GM12891 (cell line): Measurements from ENCODE around the gene IMMP2L.

ENCODE experiments used
- DNase-seq: peaks from one replicate; pipeline ENCODE4 v3.0.0; 2011; ENCODE audit warnings: low spot score; ENCODE audit not compliant: insufficient read length
- FAIRE-seq: peaks from 2 replicates; lab custom pipeline; 2011; peaks lifted over from hg19 to GRCh38; lab: Jason Lieb, UNC
- PAX5 ChIP-seq: IDR thresholded peaks from 2 replicates; pipeline ENCODE4 v1.6.1; 2011; ENCODE audit warnings: low read length, moderate library complexity, mild to moderate bottlenecking; ENCODE audit not compliant: insufficient read depth, severe bottlenecking
- POLR2A ChIP-seq: IDR thresholded peaks from 2 replicates; pipeline ENCODE4 v1.6.1; 2011; ENCODE audit warnings: low read depth, low read length, control low read depth
- POLR2AphosphoS5 ChIP-seq: IDR thresholded peaks from 2 replicates; pipeline ENCODE4 v1.6.1; 2011; ENCODE audit warnings: low read depth, low read length, control low read depth
- POU2F2 ChIP-seq: IDR thresholded peaks from 2 replicates; pipeline ENCODE4 v1.6.1; 2011; ENCODE audit warnings: low read depth, mild to moderate bottlenecking, control low read depth, low read length, moderate library complexity
- SPI1 ChIP-seq: IDR thresholded peaks from 2 replicates; pipeline ENCODE4 v1.6.1; 2011; ENCODE audit warnings: low read depth, low read length, control low read depth
- TAF1 ChIP-seq: IDR thresholded peaks from 2 replicates; pipeline ENCODE4 v1.6.1; 2011; ENCODE audit warnings: low read depth, low read length, control low read depth

IMMP2L gene

DNA sequence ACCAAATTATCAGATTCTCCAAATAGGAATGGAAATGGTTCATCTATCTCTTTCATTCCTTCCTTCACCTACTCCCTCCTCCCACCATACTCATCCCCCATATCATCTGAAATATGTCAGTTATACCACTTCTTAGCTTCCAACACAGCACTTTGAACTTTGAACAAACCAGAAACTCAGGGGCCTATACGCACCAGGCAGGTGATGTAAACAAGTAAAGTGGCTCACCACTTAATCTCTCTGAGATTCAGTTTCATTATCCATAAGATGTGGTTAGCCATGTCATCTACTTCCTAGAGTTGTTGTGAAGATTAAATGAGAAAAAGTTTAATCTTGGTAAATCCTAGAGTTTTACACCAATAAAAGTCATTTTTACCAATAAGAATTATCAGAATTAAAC is 537.3 kb downstream of the IMMP2L start:
- no peak for TF ChIP-seq PAX5
- no peak for TF ChIP-seq POLR2AphosphoS5
- no peak for TF ChIP-seq POU2F2
- no peak for FAIRE-seq
- no peak for DNase-seq

DNA sequence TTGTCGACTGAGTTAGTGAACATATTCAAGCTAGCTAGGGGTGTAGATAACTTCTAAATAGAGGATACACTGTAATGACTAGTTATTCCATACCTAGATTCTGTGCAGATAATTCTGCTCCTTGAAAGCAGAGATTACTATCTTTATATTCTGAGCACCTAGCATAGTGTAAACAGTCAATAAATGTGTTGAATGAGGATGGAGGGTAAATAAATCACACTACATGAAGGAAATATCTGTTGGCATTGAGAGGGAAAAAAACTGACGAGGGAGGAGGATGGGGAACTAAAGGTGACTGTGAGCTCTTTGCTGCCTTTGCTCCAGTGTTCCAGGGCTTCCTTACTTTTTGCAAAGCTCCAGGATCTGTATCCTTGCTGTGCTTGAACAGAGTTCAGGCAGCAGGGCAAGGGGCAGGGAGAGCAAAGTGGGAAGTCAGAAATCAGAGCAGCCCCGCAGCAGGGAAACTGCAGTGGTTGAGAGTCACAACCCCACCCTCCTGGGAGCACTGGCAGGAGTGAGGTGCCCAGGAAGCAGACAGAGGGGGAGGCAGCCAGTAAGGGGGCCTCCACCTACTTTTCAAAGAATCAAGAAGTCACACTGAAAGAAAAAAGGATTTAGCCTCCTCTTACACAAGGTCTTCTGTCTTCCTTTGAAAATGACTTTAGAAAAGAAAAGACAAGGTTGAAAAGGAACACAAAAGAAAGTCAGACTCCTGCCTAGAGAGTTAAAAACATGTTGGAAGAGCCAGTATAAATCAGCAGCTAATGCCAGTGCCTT is 543.1 kb downstream of the IMMP2L start:
- no peak for FAIRE-seq
- DNase-seq = no peak
- TF ChIP-seq TAF1 = no peak
- TF ChIP-seq POU2F2 = no peak
- TF ChIP-seq PAX5 = no peak
- no peak for TF ChIP-seq POLR2AphosphoS5
- no peak for TF ChIP-seq SPI1

DNA sequence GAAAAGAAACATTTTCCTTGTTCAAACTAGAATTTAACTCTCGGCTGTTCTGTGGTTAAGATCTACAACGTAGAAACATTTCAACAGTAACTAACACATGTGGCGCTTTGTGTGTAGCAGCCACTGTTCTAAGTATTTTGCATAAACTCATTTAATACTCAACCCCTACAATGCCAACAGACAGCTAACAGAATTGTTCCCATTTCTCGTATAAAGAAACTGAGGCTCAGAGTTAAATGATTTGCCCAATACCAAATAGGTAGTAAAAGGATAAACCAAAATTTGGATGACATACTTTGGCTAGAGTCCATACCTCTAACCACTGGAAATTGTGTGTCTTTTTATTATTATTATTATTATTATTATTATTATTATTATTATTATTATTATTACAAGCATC is 543.8 kb downstream of the IMMP2L start:
- FAIRE-seq = no peak
- no peak for DNase-seq
- no peak for TF ChIP-seq SPI1
- TF ChIP-seq TAF1 = no peak
- TF ChIP-seq PAX5 = no peak
- no peak for TF ChIP-seq POU2F2
- TF ChIP-seq POLR2A = no peak
- TF ChIP-seq POLR2AphosphoS5 = no peak

DNA sequence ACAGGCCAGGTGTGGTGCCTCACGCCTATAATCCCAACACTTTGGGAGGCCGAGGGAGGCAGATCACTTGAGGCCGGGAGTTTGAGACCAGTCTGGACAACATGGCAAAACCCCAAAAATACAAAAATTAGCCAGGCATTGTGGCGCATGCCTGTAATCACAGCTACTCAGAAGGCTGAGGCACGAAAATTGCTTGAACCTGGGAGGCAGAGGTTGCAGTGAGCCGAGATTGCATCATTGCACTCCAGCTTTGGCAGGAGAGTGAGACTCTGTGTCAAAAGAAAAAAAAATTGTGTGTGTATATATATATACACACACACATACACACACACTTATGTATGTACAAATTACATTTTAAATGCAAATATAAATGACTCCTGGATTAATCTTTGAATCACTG is 548.2 kb downstream of the IMMP2L start:
- TF ChIP-seq SPI1 = no peak
- no peak for TF ChIP-seq POLR2AphosphoS5
- no peak for TF ChIP-seq POLR2A
- TF ChIP-seq TAF1 = no peak
- no peak for TF ChIP-seq PAX5
- TF ChIP-seq POU2F2 = no peak
- FAIRE-seq = no peak
- no peak for DNase-seq

DNA sequence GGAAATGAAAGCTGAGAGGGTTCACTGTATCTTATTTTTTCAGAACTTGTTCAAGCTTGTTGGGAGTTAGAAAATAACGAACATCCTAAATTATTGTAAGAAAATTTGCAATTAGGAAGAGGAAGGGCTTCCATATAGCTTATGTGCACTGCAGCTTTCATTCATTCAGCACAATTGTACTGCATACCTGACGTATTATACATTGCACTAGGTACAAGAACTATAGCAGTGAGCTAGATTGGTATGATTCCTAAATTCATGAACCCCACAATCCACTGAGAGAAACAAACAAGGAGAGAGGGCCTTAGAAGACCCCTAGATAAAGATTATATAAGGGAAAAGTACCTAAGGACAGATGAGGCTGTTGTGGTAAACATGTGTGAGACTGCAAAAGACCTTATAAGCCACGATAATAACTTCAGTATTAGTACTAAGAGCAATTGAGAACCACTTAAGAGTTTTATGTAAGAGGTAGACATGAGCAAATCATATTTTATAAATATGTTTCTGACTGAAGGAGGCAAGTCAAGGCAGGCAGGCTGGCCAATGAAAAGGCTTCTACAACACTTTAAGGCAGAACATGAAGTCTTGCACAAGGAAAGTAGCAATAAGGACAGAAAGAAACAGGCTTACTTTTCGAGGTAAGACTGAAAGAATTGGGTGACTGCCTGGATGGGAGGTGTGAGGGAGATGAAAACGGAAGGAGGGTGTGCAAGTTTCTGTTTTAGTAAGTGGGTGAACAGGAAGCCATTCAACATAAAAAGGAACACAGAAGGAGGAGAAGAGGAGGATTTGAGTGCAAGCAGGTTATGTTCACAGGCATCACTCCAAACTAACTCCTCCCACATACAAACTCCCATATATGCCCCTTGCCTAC is 549.3 kb downstream of the IMMP2L start:
- FAIRE-seq = peak; percentile 90

DNA sequence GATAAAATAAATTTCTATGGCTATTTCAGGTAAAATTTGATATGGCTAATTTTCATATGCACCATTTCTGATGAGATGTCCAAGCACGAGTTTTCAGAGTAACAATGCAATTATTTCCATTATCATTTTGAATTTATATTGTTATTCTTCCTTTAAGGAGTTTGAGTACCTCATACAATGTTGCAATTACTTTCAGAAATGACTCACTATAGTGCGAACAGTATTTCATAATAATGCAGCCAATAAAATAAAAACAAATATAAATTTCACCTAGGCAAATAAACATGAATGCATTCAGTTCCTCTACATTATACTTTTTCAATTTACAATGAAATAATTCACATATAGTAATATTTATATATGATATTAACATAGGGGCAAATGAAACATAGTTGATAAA is 550.1 kb downstream of the IMMP2L start:
- no peak for TF ChIP-seq TAF1
- no peak for TF ChIP-seq POLR2AphosphoS5
- no peak for TF ChIP-seq POLR2A
- TF ChIP-seq SPI1 = no peak
- no peak for TF ChIP-seq PAX5
- TF ChIP-seq POU2F2 = no peak
- FAIRE-seq = no peak

More for the DNA sequence above, 549.3 kb downstream of the IMMP2L start:
- peak; percentile 19 for DNase-seq
- no peak for TF ChIP-seq PAX5
- no peak for TF ChIP-seq TAF1
- no peak for TF ChIP-seq POLR2AphosphoS5
- peak; percentile 63 for TF ChIP-seq SPI1
- no peak for TF ChIP-seq POLR2A

DNA sequence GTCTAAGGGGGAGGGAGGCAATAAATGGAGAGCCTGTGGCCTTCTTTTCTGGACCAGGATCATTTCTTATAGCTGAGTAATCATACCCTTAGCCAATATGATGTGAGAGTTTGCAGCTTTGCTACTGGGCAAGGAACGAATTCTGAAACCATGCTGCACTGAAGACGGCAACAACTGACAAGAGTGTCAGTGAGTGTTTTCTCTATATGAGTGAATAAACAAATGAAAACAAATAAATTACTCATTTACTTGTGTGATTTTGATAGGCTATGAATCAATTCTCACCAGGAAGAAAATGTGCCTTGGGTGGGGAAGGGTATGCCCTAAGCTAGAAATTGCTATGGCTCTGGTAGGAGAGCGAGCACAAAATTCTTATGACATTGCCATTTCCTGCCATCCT is 550.8 kb downstream of the IMMP2L start:
- DNase-seq (no peak), FAIRE-seq (no peak)
- TF ChIP-seq POU2F2 = no peak
- TF ChIP-seq SPI1 = no peak
- TF ChIP-seq POLR2AphosphoS5 = no peak
- no peak for TF ChIP-seq PAX5
- no peak for TF ChIP-seq TAF1
- no peak for TF ChIP-seq POLR2A

More for the DNA sequence above, 550.1 kb downstream of the IMMP2L start:
- DNase-seq = no peak

DNA sequence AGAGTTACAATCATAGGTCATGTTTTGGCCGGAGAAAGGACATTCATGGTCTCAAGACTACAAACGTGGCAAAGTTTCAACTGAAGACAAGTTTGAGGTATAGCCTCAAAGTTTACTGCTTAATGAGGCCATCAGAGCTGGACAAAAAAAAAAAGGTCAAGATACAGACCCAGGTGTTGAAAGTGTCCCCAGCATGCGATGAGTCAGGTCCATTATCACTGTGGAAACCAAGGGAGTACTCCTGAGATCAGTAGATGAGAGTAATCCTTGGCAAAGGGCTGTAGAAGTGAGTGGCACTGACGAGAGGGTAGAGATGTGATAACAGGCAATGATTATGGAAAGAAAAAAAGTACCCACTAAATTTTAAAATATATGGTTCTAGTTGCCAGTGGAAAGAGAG is 551.5 kb downstream of the IMMP2L start:
- TF ChIP-seq POLR2AphosphoS5 (no peak), POLR2A (no peak), TAF1 (no peak), SPI1 (no peak), POU2F2 (no peak), PAX5 (no peak)
- DNase-seq = no peak
- no peak for FAIRE-seq

DNA sequence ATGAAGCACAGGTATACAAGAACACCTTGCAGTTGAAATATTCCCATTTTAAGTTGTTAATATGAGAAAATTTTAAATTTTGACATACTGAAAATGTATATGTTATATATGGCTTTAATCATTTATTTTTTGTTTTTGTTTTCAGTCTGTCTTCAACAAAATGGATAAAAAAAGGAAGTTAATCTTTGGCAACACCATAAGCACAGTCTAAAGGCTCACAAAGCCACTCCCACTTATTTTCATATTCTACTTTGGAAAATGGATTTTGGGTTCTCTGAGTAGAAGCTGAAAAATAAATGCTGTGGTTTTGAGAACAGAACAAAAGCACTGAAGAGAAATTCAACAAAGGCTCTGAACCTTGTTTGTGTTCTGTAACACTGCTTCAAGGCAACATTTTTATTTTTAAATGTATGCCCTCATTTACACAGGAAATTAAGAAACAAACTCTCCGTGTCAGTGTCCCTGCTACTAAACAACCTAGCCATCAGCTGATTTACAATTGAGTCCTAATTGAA is 552.7 kb downstream of the IMMP2L start:
- no peak for FAIRE-seq
- no peak for TF ChIP-seq POU2F2
- TF ChIP-seq TAF1 = no peak
- no peak for TF ChIP-seq POLR2AphosphoS5
- TF ChIP-seq PAX5 = no peak
- no peak for DNase-seq

DNA sequence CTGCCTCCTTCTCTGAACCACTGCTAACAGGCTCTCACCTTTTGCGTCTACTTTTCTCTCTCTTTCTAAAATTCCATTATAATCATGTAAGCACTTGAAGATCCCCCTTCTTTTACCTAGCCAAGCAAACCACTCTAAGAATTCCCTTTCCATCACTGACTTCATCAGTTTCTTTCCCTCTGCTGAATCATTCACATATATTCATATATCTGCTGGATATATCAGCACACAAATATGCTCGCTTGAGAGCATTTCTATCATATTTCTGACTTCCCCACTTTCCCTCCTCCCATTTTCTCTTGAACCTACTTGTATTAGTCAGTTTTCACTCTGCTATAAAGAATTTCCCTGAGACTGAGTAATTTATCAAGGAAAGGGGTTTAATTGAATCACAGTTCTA is 555.6 kb downstream of the IMMP2L start:
- no peak for FAIRE-seq
- no peak for TF ChIP-seq SPI1
- no peak for TF ChIP-seq POLR2AphosphoS5
- no peak for TF ChIP-seq PAX5
- TF ChIP-seq POU2F2 = no peak
- no peak for TF ChIP-seq POLR2A
- TF ChIP-seq TAF1 = no peak
- DNase-seq = no peak
